ENCODE measurements around the gene CCR2.

DNA sequence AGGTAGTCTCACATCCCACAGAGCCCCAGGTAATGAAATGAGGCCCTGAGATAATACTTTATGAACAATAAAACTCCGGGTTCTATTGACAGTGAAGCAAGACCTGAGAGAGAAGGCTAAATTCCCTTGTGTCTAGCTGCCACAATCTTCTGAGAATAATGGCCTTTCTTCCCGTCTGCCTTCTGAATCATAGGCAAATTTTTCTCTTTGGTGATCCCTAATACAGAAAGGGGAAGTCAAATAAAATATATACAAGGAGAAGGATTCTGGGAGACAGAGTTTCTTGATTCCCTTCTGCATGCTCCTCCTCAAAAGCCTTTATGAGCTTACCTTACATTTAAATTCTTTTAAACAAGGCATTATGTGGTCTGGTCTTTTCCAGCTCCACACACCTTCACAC lies 29.9 kb upstream of the CCR2 start:
- TF ChIP-seq POLR2A (IDR thresholded peaks at IDR 0.05) (no peak), EP300 (IDR thresholded peaks at IDR 0.05) (no peak)
- TF ChIP-seq, protein P1, sequence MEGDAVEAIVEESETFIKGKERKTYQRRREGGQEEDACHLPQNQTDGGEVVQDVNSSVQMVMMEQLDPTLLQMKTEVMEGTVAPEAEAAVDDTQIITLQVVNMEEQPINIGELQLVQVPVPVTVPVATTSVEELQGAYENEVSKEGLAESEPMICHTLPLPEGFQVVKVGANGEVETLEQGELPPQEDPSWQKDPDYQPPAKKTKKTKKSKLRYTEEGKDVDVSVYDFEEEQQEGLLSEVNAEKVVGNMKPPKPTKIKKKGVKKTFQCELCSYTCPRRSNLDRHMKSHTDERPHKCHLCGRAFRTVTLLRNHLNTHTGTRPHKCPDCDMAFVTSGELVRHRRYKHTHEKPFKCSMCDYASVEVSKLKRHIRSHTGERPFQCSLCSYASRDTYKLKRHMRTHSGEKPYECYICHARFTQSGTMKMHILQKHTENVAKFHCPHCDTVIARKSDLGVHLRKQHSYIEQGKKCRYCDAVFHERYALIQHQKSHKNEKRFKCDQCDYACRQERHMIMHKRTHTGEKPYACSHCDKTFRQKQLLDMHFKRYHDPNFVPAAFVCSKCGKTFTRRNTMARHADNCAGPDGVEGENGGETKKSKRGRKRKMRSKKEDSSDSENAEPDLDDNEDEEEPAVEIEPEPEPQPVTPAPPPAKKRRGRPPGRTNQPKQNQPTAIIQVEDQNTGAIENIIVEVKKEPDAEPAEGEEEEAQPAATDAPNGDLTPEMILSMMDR (IDR thresholded peaks at IDR 0.05), result no peak
